ENCODE data around the gene WSB1.
"Not testable (repeated sequence)": the region's sequence is repeated elsewhere in the genome, so short reads cannot be mapped to it uniquely, and the experiment has no call there.

WSB1 gene

DNA sequence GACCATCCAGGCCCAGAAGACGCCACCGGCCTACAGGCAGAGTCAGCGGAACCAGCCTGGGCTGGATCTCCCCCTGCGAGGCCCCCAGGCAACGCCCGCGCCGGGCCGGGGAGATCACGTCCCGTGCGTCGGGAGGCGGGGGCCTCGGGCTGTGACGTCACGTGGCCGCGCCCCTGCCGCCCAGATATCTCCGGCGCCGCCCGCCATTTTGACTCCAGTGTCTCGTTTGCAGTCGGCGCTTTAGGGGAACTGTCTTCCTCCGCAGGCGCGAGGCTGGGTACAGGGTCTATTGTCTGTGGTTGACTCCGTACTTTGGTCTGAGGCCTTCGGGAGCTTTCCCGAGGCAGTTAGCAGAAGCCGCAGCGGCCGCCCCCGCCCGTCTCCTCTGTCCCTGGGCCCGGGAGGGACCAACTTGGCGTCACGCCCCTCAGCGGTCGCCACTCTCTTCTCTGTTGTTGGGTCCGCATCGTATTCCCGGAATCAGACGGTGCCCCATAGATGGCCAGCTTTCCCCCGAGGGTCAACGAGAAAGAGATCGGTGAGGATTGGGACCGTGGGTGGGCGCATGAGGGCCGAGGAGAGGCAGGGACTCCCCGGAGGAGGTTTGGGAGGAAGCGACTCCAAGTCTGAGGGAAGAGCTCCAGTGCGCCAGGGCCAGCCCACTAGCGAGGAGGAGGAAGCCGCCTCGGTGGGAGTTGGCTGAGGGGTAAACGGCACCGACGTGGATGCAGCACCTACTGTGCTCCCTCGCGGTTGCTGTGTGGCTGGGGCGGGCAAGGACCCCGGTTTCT, at the start of gene WSB1:
Gene WSB1 (plus strand): TSS at position 217 of the 791 bp plus-strand sequence. CDS start 282 bp downstream, at position 499.
- H3K4me3 ChIP-seq = peak within 1 kb of the TSS; percentile 94
- DNase-seq (ENCODE audit: low read depth, low spot score) = no peak
- peak within 1 kb of the TSS; percentile 96 for H3K9ac ChIP-seq (ENCODE audit: insufficient read length)
- H3K36me3 ChIP-seq (ENCODE audit: insufficient read depth, low read length) = peaks cover 17% of the 10 kb centered on the region
- TF ChIP-seq EZH2 (IDR thresholded peaks at IDR 0.05) (no peak), FOXP2 (optimal IDR thresholded peaks at IDR 0.05; ENCODE audit: control extremely low read depth, extremely low read length, insufficient read depth) (peak; percentile 85), POLR2AphosphoS5 (IDR thresholded peaks at IDR 0.05; ENCODE audit: borderline replicate concordance, low read depth, low read length) (peak; percentile 99)
- H3K9me3 ChIP-seq (ENCODE audit: low read depth, low read length) = no peaks in the 10 kb centered on the region
- peak within 1 kb of the TSS; percentile 90 for H3K27ac ChIP-seq

DNA sequence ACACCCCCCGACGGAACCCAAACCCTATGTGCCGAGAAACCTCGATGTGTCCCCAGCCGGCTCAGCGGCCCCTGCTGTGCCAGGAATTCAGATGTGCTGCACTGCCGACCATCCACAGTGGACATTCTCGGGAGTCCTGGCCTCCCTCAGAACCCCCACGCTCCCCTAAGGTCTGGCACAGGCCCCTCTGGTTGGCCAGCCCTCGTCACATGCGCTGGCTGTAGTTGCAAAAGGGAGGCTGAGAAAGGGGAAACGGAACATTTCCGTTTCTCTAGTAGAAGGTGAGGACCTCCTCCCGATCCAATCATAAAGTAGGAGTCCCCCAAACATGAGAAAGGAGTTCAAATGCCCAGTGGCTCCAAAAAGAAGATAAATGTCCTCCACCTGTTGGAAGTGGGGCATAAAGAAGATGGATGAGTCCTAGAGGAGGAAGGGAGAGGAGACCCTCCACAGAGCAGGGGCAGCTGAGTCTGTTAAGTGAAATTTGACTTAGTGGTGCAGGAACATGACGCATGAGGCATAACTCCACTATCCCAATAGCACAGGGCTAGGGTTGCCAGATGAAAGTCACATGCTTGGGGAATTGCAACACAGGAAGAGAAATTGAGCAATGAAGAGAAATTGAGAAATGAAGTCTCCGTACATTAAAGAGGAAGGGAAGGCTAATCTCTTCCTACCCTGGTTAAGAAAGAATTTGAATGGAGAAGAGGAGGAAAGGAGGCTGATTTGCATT, 49.3 kb upstream of the WSB1 start:
- no peak for TF ChIP-seq FOXP2 (optimal IDR thresholded peaks at IDR 0.05; ENCODE audit: control extremely low read depth, extremely low read length, insufficient read depth)
- no peak for TF ChIP-seq EZH2 (IDR thresholded peaks at IDR 0.05)
- TF ChIP-seq POLR2AphosphoS5 (IDR thresholded peaks at IDR 0.05; ENCODE audit: borderline replicate concordance, low read depth, low read length) = peak; percentile 48; the same call in 1 of the 2 replicates
- H3K27ac ChIP-seq = peak overlapping the region; percentile 99
- peak overlapping the region; percentile 75 for H3K4me3 ChIP-seq
- H3K9ac ChIP-seq (ENCODE audit: insufficient read length) = peak overlapping the region; percentile 57
- no peaks in the 10 kb centered on the region for H3K9me3 ChIP-seq (ENCODE audit: low read depth, low read length)
- peak; percentile 97 for DNase-seq (ENCODE audit: low read depth, low spot score)
- H3K36me3 ChIP-seq (ENCODE audit: insufficient read depth, low read length) = no peaks in the 10 kb centered on the region

DNA sequence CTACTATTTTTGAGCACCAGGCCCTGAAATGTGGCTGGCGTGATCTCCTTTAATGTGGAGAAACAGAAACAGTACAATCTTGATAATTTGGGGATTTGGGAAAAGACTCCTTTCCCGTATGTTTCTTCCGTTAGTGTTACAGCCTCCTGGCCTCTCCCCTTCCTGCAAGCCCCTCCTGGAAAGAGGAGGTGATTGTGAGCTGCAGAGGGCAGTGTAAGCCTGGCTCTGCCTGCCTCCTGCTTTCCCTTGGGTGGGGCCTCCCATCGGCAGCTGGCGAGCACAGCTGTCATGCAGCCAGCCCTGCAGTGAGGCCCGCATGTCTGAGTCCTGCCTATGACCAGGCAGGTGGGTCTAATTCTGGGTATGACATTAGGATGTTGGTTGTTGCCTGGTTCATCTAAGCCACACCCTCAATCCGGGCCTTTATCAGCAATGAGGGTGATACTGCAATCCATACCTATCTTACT, 48.7 kb upstream of the WSB1 start:
- Histone ChIP-seq H3K36me3 (ENCODE audit: insufficient read depth, low read length) (no peaks in the 10 kb centered on the region), H3K9me3 (ENCODE audit: low read depth, low read length) (no peaks in the 10 kb centered on the region), H3K9ac (ENCODE audit: insufficient read length) (peak overlapping the region; percentile 57), H3K27ac (peak overlapping the region; percentile 99), H3K4me3 (peak overlapping the region; percentile 75)
- DNase-seq (ENCODE audit: low read depth, low spot score) = no peak
- TF ChIP-seq EZH2 (IDR thresholded peaks at IDR 0.05) (no peak), FOXP2 (optimal IDR thresholded peaks at IDR 0.05; ENCODE audit: control extremely low read depth, extremely low read length, insufficient read depth) (peak; percentile 63)

GRCh38 chr17:27246537-27246936, 47.4 kb upstream of the WSB1 start:
- no peaks in the 10 kb centered on the region for H3K9me3 ChIP-seq (ENCODE audit: low read depth, low read length)

DNA sequence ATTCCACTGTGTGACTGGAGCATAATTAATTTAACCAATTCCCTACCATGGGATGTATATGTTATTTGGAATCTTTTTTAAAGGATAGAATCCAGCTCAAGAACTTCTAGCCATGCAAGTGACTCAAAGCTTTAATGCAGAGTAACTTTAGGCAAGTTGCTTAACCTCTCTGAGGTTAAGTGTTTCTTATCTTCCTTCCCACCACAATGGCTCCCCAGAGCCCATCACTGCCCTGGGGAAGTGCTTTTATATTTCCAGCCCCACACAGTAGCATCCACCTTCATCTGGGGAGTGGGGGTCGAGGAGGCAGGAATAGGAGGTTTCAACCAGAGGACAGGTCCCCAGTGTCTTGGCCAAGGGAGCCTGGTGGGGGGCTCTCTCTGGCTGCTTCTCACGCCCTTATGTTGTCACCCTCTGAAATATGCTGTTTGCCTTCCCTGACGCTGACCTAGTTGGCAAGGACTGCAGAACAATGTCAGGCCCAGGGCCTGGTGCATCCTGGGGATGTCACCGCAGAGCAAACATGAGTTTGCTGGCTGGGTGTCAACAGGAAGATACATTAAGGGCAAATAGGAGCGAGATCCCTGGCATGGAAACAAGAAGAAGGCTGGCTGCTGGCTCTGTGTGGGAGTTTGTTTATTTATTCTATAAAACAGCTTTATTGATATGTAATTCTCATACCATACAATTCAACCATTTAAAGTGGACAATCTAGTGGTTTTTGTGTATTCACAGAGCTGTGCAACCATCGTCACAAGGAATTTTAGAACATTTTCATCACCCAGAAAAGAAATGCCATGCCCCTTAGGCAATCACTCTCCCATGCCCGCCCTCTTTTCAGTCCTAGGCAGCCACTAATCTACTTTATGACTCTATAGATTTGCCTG, 46.6 kb upstream of the WSB1 start:
- no peak overlapping the region for H3K9ac ChIP-seq (ENCODE audit: insufficient read length)
- H3K9me3 ChIP-seq (ENCODE audit: low read depth, low read length) = no peaks in the 10 kb centered on the region
- no peak overlapping the region for H3K4me3 ChIP-seq
- TF ChIP-seq FOXP2 (optimal IDR thresholded peaks at IDR 0.05; ENCODE audit: control extremely low read depth, extremely low read length, insufficient read depth) (no peak), EZH2 (IDR thresholded peaks at IDR 0.05) (no peak), POLR2AphosphoS5 (IDR thresholded peaks at IDR 0.05; ENCODE audit: borderline replicate concordance, low read depth, low read length) (no peak)
- no peak for DNase-seq (ENCODE audit: low read depth, low spot score)
- H3K27ac ChIP-seq = no peak overlapping the region
- H3K36me3 ChIP-seq (ENCODE audit: insufficient read depth, low read length) = no peaks in the 10 kb centered on the region

More at GRCh38 chr17:27246537-27246936, 47.4 kb upstream of the WSB1 start:
- TF ChIP-seq FOXP2 (optimal IDR thresholded peaks at IDR 0.05; ENCODE audit: control extremely low read depth, extremely low read length, insufficient read depth) (no peak), EZH2 (IDR thresholded peaks at IDR 0.05) (no peak), POLR2AphosphoS5 (IDR thresholded peaks at IDR 0.05; ENCODE audit: borderline replicate concordance, low read depth, low read length) (no peak)
- Histone ChIP-seq H3K27ac (0 out of 2 replicates have a peak overlapping the region, but pooled peaks have one; percentile 99), H3K4me3 (no peak overlapping the region), H3K36me3 (ENCODE audit: insufficient read depth, low read length) (no peaks in the 10 kb centered on the region), H3K9ac (ENCODE audit: insufficient read length) (no peak overlapping the region)
- DNase-seq (ENCODE audit: low read depth, low spot score) = no peak

- Histone ChIP-seq H3K36me3 (ENCODE audit: insufficient read depth, low read length) (no peaks in the 10 kb centered on the region), H3K9me3 (ENCODE audit: low read depth, low read length) (no peaks in the 10 kb centered on the region), H3K9ac (ENCODE audit: insufficient read length) (no peak overlapping the region), H3K4me3 (no peak overlapping the region), H3K27ac (no peak overlapping the region)
- TF ChIP-seq EZH2 (IDR thresholded peaks at IDR 0.05) (no peak), POLR2AphosphoS5 (IDR thresholded peaks at IDR 0.05; ENCODE audit: borderline replicate concordance, low read depth, low read length) (no peak), FOXP2 (optimal IDR thresholded peaks at IDR 0.05; ENCODE audit: control extremely low read depth, extremely low read length, insufficient read depth) (no peak)
- DNase-seq (ENCODE audit: low read depth, low spot score) = no peak
Measured at GRCh38 chr17:27247958-27248342, 46.0 kb upstream of the WSB1 start.

DNA sequence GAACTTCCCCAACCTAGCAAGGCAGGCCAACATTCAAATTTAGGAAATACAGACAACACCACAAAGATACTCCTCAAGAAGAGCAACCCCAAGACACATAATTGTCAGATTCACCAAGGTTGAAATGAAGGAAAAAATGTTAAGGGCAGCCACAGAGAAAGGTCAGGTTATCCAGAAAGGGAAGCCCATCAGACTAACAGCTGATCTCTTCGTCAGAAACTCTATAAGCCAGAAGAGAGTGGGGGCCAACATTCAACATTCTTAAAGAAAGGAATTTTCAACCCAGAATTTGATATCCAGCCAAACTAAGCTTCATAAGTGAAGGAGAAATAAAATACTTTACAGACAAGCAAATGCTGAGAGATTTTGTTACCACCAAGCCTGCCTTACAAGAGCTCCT, 43.1 kb upstream of the WSB1 start:
- not testable (repeated sequence) for H3K9ac ChIP-seq (ENCODE audit: insufficient read length); H3K4me3 ChIP-seq; H3K36me3 ChIP-seq (ENCODE audit: insufficient read depth, low read length); H3K9me3 ChIP-seq (ENCODE audit: low read depth, low read length); DNase-seq (ENCODE audit: low read depth, low spot score); H3K27ac ChIP-seq

- not testable (repeated sequence) for H3K4me3 ChIP-seq; H3K9ac ChIP-seq (ENCODE audit: insufficient read length); H3K27ac ChIP-seq; H3K9me3 ChIP-seq (ENCODE audit: low read depth, low read length); H3K36me3 ChIP-seq (ENCODE audit: insufficient read depth, low read length); DNase-seq (ENCODE audit: low read depth, low spot score)
Measured at GRCh38 chr17:27254802-27255201, 39.1 kb upstream of the WSB1 start.

All from SK-N-MC (cell line).